H9 (cell line): ENCODE data around the gene WFS1. TPM values are rescaled to one million over a fixed set of nuclear protein-coding genes. Genes with fewer than 3 reads are reported as not detected.

Experiments used
- DNase-seq: peaks from one replicate; pipeline ENCODE4 v3.0.0-alpha.2; 2017
- H2AFZ ChIP-seq: one replicate; pipeline ENCODE4 v1.6.1; 2013; ENCODE audit warnings: mild to moderate bottlenecking, low read length, control low read depth, moderate library complexity
- H2AK5ac ChIP-seq: 2 replicates; pipeline ENCODE4 v1.6.1; 2013; ENCODE audit warnings: low read length, control low read depth, mixed read lengths; ENCODE audit not compliant: insufficient read length
- H2BK120ac ChIP-seq: one replicate; pipeline ENCODE4 v1.6.1; 2013; ENCODE audit warnings: low read depth, mild to moderate bottlenecking, low read length, control low read depth, inconsistent platforms; ENCODE audit not compliant: poor library complexity, severe bottlenecking
- H2BK12ac ChIP-seq: 2 replicates; pipeline ENCODE4 v1.6.1; 2013; ENCODE audit warnings: low read length, control low read depth, mixed read lengths, low read depth; ENCODE audit not compliant: insufficient read length
- H2BK15ac ChIP-seq: 2 replicates; pipeline ENCODE4 v1.6.1; 2013; ENCODE audit warnings: low read depth, low read length, control low read depth
- H2BK20ac ChIP-seq: one replicate; pipeline ENCODE4 v1.6.1; 2013; ENCODE audit warnings: low read depth, mild to moderate bottlenecking, low read length, control low read depth, inconsistent platforms; ENCODE audit not compliant: poor library complexity, severe bottlenecking
- H2BK5ac ChIP-seq: 2 replicates; pipeline ENCODE4 v1.6.1; 2013; ENCODE audit warnings: low read length, control low read depth, mixed read lengths; ENCODE audit not compliant: insufficient read length
- H3K14ac ChIP-seq: 2 replicates; pipeline ENCODE4 v1.6.1; 2013; ENCODE audit warnings: low read length, control low read depth; ENCODE audit not compliant: insufficient read depth
- H3K18ac ChIP-seq: 2 replicates; pipeline ENCODE4 v1.6.1; 2013; ENCODE audit warnings: low read depth, mild to moderate bottlenecking, mixed read lengths, low read length, control low read depth; ENCODE audit not compliant: insufficient read length
- H3K23ac ChIP-seq: 2 replicates; pipeline ENCODE4 v1.6.1; 2013; ENCODE audit warnings: low read length, control low read depth, mixed read lengths, low read depth; ENCODE audit not compliant: insufficient read length
- H3K23me2 ChIP-seq: 2 replicates; pipeline ENCODE4 v1.6.1; 2013; ENCODE audit warnings: low read depth, mild to moderate bottlenecking, mixed read lengths, low read length, control low read depth; ENCODE audit not compliant: insufficient read length, poor library complexity, severe bottlenecking
- H3K27ac ChIP-seq: 2 replicates; pipeline ENCODE4 v1.5.1; 2013; ENCODE audit warnings: low read length, control low read depth, mixed read lengths, low read depth; ENCODE audit not compliant: insufficient read length
- H3K27me3 ChIP-seq: 2 replicates; pipeline ENCODE4 v1.6.1; 2013; ENCODE audit warnings: low read length, control low read depth, inconsistent platforms; ENCODE audit not compliant: insufficient read depth
- H3K4ac ChIP-seq: 2 replicates; pipeline ENCODE4 v1.6.1; 2013; ENCODE audit warnings: low read depth, mild to moderate bottlenecking, control low read depth, inconsistent platforms, low read length, moderate library complexity
- H3K4me1 ChIP-seq: 2 replicates; pipeline ENCODE4 v1.6.1; 2013; ENCODE audit warnings: low read length, control low read depth, inconsistent platforms; ENCODE audit not compliant: insufficient read depth
- H3K4me2 ChIP-seq: 2 replicates; pipeline ENCODE4 v1.6.1; 2013; ENCODE audit warnings: low read length, control low read depth, mixed read lengths; ENCODE audit not compliant: insufficient read length, insufficient read depth
- H3K56ac ChIP-seq: 2 replicates; pipeline ENCODE4 v1.6.1; 2013; ENCODE audit warnings: low read depth, mild to moderate bottlenecking, mixed read lengths, low read length, control low read depth; ENCODE audit not compliant: insufficient read length
- H3K79me1 ChIP-seq: 2 replicates; pipeline ENCODE4 v1.6.1; 2013; ENCODE audit warnings: low read depth, mild to moderate bottlenecking, moderate library complexity, low read length, control low read depth, inconsistent platforms; ENCODE audit not compliant: insufficient read depth, poor library complexity, severe bottlenecking
- H3K79me2 ChIP-seq: 2 replicates; pipeline ENCODE4 v1.6.1; 2013; ENCODE audit warnings: low read length, control low read depth, inconsistent platforms; ENCODE audit not compliant: insufficient read depth
- H3K9ac ChIP-seq: 2 replicates; pipeline ENCODE4 v1.6.1; 2013; ENCODE audit warnings: low read length, control low read depth, mixed read lengths; ENCODE audit not compliant: insufficient read length; ENCODE audit errors: extremely low read depth
- H3K9me3 ChIP-seq: one replicate; pipeline ENCODE4 v1.6.1; 2013; ENCODE audit warnings: low read depth, low read length, inconsistent platforms; ENCODE audit not compliant: control insufficient read depth
- H3T11ph ChIP-seq: one replicate; pipeline ENCODE4 v1.6.1; 2013; ENCODE audit warnings: mild to moderate bottlenecking, low read length, control low read depth, inconsistent platforms
- H4K20me1 ChIP-seq: one replicate; pipeline ENCODE4 v1.6.1; 2013; ENCODE audit not compliant: control insufficient read depth, insufficient read length, insufficient read depth
- H4K5ac ChIP-seq: 2 replicates; pipeline ENCODE4 v1.6.1; 2013; ENCODE audit warnings: low read depth, mild to moderate bottlenecking, mixed read lengths, low read length, control low read depth; ENCODE audit not compliant: insufficient read length
- H4K8ac ChIP-seq: replicated peaks from 2 replicates; pipeline ENCODE4 v1.6.1; 2013; ENCODE audit warnings: low read length, control low read depth, mixed read lengths, low read depth; ENCODE audit not compliant: insufficient read length
- H4K91ac ChIP-seq: 2 replicates; pipeline ENCODE4 v1.6.1; 2013; ENCODE audit warnings: low read depth, mild to moderate bottlenecking, moderate library complexity, mixed read lengths, low read length, control low read depth; ENCODE audit not compliant: insufficient read length
- H3K27ac Mint-ChIP-seq, 3 experiments: 2 replicates in 2 of 3; 3 replicates in 1 of 3; pipeline ENCODE4 v1.8.0; 2020 to 2021; ENCODE audit warnings: mixed read lengths in 3 of 3, mild to moderate bottlenecking in 1 of 3, moderate library complexity in 1 of 3
- H3K27me3 Mint-ChIP-seq: 2 replicates; pipeline ENCODE4 v1.8.0; 2021; ENCODE audit warnings: low read depth, mild to moderate bottlenecking, moderate library complexity, mixed read lengths
- H3K36me3 Mint-ChIP-seq, 3 experiments: 2 replicates in 2 of 3; 3 replicates in 1 of 3; pipeline ENCODE4 v1.8.0; 2020 to 2021; ENCODE audit warnings: low read depth in 3 of 3, mixed read lengths in 3 of 3; ENCODE audit not compliant: insufficient read depth in 1 of 3
- H3K4me1 Mint-ChIP-seq, 2 experiments: 2 replicates each; pipeline ENCODE4 v1.8.0; 2020; ENCODE audit warnings: mixed read lengths in 2 of 2
- H3K4me3 Mint-ChIP-seq, 2 experiments: 2 replicates in 1 of 2; 3 replicates in 1 of 2; pipeline ENCODE4 v1.8.0; 2020 to 2021; ENCODE audit warnings: mild to moderate bottlenecking in 2 of 2, mixed read lengths in 2 of 2, moderate library complexity in 1 of 2
- H3K9me3 Mint-ChIP-seq, 2 experiments: 2 replicates in 1 of 2; 3 replicates in 1 of 2; pipeline ENCODE4 v1.8.0; 2020; ENCODE audit warnings: mild to moderate bottlenecking in 2 of 2, mixed read lengths in 2 of 2, moderate library complexity in 1 of 2
- CTCF ChIP-seq: fragments of 200-600 bp; sonication (generic); conservative IDR thresholded peaks from 3 replicates; pipeline ENCODE4 v1.8.0; 2021; ENCODE audit warnings: antibody characterized with exemption, mild to moderate bottlenecking
- WGBS: extraction: QIAGEN DNeasy Blood & Tissue Kit; methylation state at CpG from one replicate; pipeline ENCODE4 v1.1.7; 2013; ENCODE audit warnings: missing lambda C conversion rate, low lambda C conversion rate, mixed read lengths; ENCODE audit not compliant: insufficient read length; ENCODE audit errors: extremely low coverage; 5-methylcytosine and 5-hydroxymethylcytosine counted together
- total RNA-seq: library from RNA; stranded (reverse); gene quantifications from 2 replicates; pipeline ENCODE4 v1.2.1, GENCODE V29; 2021

Gene WFS1
- total RNA-seq, 1 experiment from 2014 or later, result 18.9 TPM

- no peaks in the 10 kb centered on the region for H3K9me3 ChIP-seq
- no peak overlapping the region for H4K5ac ChIP-seq
- H2BK15ac ChIP-seq, result no peak overlapping the region
- no peak overlapping the region for H4K8ac ChIP-seq
- no peak overlapping the region for H3T11ph ChIP-seq
- Mint-ChIP-seq H3K4me3 (no peak overlapping the region), H3K27me3 (no peaks in the 10 kb centered on the region; the same call in 1 of the 2 replicates), H3K4me1 (no peaks in the 10 kb centered on the region), H3K36me3 (peaks cover 14 to 41% (median 40%) of the 10 kb centered on the region in 3 experiments; a peak in 6 of 7 replicates), H3K27ac (peak overlapping the region in 1 of 3 experiments; percentile 31; a peak in 2 of 7 replicates), H3K9me3 (no peaks in the 10 kb centered on the region; a peak in 1 of 5 replicates)
- DNase-seq, result no peak
- H3K79me2 ChIP-seq, result no peaks in the 10 kb centered on the region
- WGBS, result no CpG with 5 or more reads among the region's 13 CpGs
- H2BK5ac ChIP-seq, result no peak overlapping the region
- H3K23ac ChIP-seq, result no peak overlapping the region
- H3K56ac ChIP-seq, result no peak overlapping the region
- no peak overlapping the region for H4K91ac ChIP-seq
- H3K23me2 ChIP-seq, result no peaks in the 10 kb centered on the region
- no peak overlapping the region for H3K18ac ChIP-seq
- H2BK12ac ChIP-seq, result no peak overlapping the region
- H3K4me1 ChIP-seq, result no peaks in the 10 kb centered on the region
- no peak overlapping the region for H3K4ac ChIP-seq
- H3K14ac ChIP-seq, result no peak overlapping the region
- no peak overlapping the region for H2BK20ac ChIP-seq
- H3K27me3 ChIP-seq, result no peaks in the 10 kb centered on the region
- H3K79me1 ChIP-seq, result no peaks in the 10 kb centered on the region
- no peak overlapping the region for H2AFZ ChIP-seq
- H2BK120ac ChIP-seq, result no peak overlapping the region
- no peak overlapping the region for H3K4me2 ChIP-seq
- no peaks in the 10 kb centered on the region for H4K20me1 ChIP-seq
- no peak overlapping the region for H3K9ac ChIP-seq
- TF ChIP-seq CTCF, result no peak
- no peak overlapping the region for H3K27ac ChIP-seq
- H2AK5ac ChIP-seq, result no peak overlapping the region
Measured at GRCh38 chr4:6292376-6293096, 22.9 kb downstream of the WFS1 start.
